Heart right ventricle (tissue), 16 donors: ENCODE results near the gene AKNAD1. TPM values are rescaled to one million over a fixed set of nuclear protein-coding genes. Genes with fewer than 3 reads are reported as not detected.

Experiments
- ATAC-seq, 8 donors: fragments of 200-7000 bp; cut with Tn5 transposase; one replicate each; pipeline ENCODE4 v1.9.1; 2020; ENCODE audit warnings: mild to moderate bottlenecking in 8 of 8, moderate library complexity in 8 of 8, moderate number of reproducible peaks in 1 of 8
- DNase-seq, 2 donors: peaks; one replicate each; pipeline ENCODE4 v3.0.0-alpha.2; 2020
- H3K27ac ChIP-seq, 10 donors: fragments of 200-600 bp; sonication (generic) in 2 of 10; one replicate each; pipeline versions ENCODE4 v1.5.0 to v1.8.0; 2020 to 2022; ENCODE audit warnings: mild to moderate bottlenecking in 3 of 10
- H3K27me3 ChIP-seq, 7 donors: fragments of 200-600 bp; one replicate each; pipeline ENCODE4 v1.8.0; 2021 to 2022; ENCODE audit warnings: mild to moderate bottlenecking in 2 of 7
- H3K36me3 ChIP-seq, 9 donors: fragments of 200-600 bp; sonication (generic) in 1 of 9; one replicate each; pipeline versions ENCODE4 v1.5.0 to v1.8.0; 2020 to 2022; ENCODE audit warnings: mild to moderate bottlenecking in 2 of 9
- H3K4me1 ChIP-seq, 9 donors: fragments of 200-600 bp; sonication (generic) in 1 of 9; one replicate each; pipeline versions ENCODE4 v1.5.0 to v1.8.0; 2020 to 2022; ENCODE audit warnings: mild to moderate bottlenecking in 4 of 9
- H3K4me3 ChIP-seq, 10 donors: fragments of 200-600 bp; sonication (generic) in 2 of 10; one replicate each; pipeline versions ENCODE4 v1.5.0 to v1.8.0; 2020 to 2022; ENCODE audit warnings: mild to moderate bottlenecking in 7 of 10, moderate library complexity in 2 of 10
- H3K9me3 ChIP-seq, 11 donors: fragments of 200-600 bp in 10 of 11; sonication (generic) in 2 of 11; one replicate each; pipeline versions ENCODE4 v1.5.0 to v1.8.0; 2013 to 2022; ENCODE audit warnings: mild to moderate bottlenecking in 2 of 11, control low read depth in 1 of 11, moderate library complexity in 1 of 11
- CTCF ChIP-seq, 9 donors: fragments of 200-600 bp; sonication (generic) in 2 of 9; IDR thresholded peaks; one replicate each; pipeline versions ENCODE4 v1.5.0 to v1.8.0; 2021 to 2022; ENCODE audit warnings: antibody characterized with exemption in 9 of 9, mild to moderate bottlenecking in 5 of 9, moderate library complexity in 1 of 9
- WGBS, 2 donors: extraction: QIAGEN DNeasy Blood & Tissue Kit; methylation state at CpG; one replicate each; pipeline ENCODE4 v1.1.7; 2013; ENCODE audit warnings: inconsistent platforms in 1 of 2; 5-methylcytosine and 5-hydroxymethylcytosine counted together
- intact Hi-C, 10 donors: fragments of 100-400 bp; cut with DNase I; formaldehyde crosslinking; loops; one replicate each; pipeline versions ENCODE4 v1.11.1 to v1.14.2; 2022
- polyA plus RNA-seq, 2 donors: library from polyadenylated mRNA; stranded (reverse); fragments of 200-250 nt; gene quantifications; one replicate each; pipeline ENCODE4 v1.2.3, GENCODE V29; 2013
- total RNA-seq, 10 donors: library from RNA; stranded (reverse); fragmentation: NEBNext Ultra II Directional in 3 of 10; extraction: Animal tissue kit (Norgen Biotek cat#: 25700) in 3 of 10; gene quantifications; one replicate each; pipeline versions ENCODE4 v1.2.1 to v1.2.4, GENCODE V29; 2021 to 2023
- donor health status: Arrhythmogenic right ventricular cardiomyopathy.
- donor health status: ischemic (EF 13 %, LVEDD 7.1; RV severe dilation, severe dysfunction).
- donor health status: healthy with polysubstance abuse.
- donor health status: DM: no; HTN: yes; CAD: no.
- donor health status: DM: no; HTN: no; CAD: no.
- donor health status: ischemic (EF 25% LVEDD 6.9; RV normal size, moderate dysfunction).
- donor health status: ischemic (EF 25% LVEDD 5.7; RV mildly dilated, moderate dysfunction).
- donor health status: healthy.
- donor health status: DM: yes; HTN: yes; CAD: no.
- donor health status: Ischemic cardiomyopathy.
- donor health status: ischemic (EF 35%, LVEDD 5.7; RV mildly dilated, moderate dysfunction).
- donor health status: nonischemic (EF 11% LVEDD 7.7; RV severe dilation, severe dysfunction).
- donor health status: DM: yes; HTN: yes; CAD: no.
- donor health status: PGD.
- donor health status: ischemic (EF 29% LVEDD 5.4; RV normal size, mild dysfunction).
- donor health status: nonischemic (EF 23%, LVEDD 6.1; RV moderate dilation, normal function).

The AKNAD1 gene
- total and polyA plus RNA-seq, 12 donors: 0.06 to 0.15 TPM; not detected in 10

DNA sequence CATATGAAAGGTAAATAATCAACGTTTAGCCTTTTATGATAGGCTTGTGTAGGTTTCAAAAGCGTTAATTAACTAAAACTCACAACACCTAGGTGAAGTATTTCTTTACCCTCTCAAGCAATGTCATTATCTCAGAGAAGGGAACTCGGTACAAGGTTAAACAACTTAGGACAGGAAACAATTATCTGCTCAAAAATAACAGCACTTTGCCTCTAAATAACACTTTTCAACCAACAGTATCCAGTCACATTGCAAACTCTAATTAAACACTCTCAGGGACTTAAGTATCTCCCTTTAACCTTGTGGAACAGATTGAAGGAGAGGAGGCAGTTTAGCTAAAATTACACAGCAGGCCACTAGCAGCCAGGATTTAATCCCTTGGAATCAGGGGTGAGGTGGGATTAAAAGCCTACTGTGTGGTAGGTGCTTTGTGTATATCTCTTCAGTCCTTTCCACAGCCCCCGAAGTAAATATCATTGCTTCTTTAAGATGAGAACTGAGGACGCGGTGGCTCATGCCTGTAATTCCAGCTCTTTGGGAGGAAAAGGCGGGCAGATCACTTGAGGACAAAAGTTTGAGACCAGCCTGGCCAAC is 5.2 kb upstream of the AKNAD1 start:
- intact Hi-C loops: no loop called here

DNA sequence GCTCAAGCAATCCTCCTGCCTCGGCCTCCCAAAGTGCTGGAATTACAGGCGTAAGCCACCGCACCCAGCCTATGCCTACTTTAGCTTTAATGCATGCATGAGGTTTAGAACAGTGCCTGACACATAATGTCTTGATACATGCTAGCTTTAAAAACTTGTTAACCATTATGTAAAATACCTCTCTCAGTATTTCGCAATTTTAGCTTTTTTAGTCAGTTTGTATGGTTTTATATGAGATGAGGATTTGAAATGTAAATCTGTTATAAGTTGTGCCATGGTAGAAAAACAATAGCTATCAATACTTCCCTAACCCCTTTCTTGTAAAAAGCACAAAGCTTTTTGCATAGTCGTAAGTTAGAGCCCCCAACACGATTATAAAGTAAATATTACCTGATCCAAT is 4.7 kb upstream of the AKNAD1 start:
- 97% methylated on average over 6 of the region's 6 CpGs for WGBS, 2 donors
- no peak for TF ChIP-seq CTCF (IDR thresholded peaks at IDR 0.05)

More for the DNA sequence above, 5.2 kb upstream of the AKNAD1 start:
- Histone ChIP-seq H3K9me3 (no peaks in the 10 kb centered on the region), H3K4me3 (no peak overlapping the region), H3K4me1 (no peaks in the 10 kb centered on the region), H3K27me3 (peaks cover 0 to 8% (median 0%) of the 10 kb centered on the region in 7 donors), H3K27ac (no peak overlapping the region), H3K36me3 (no peaks in the 10 kb centered on the region)
- DNase-seq (no peak), ATAC-seq (no peak)
- WGBS, 2 donors: 75 to 76% methylated on average over 7 of the region's 7 CpGs
- TF ChIP-seq CTCF (IDR thresholded peaks at IDR 0.05): no peak

GRCh38 chr1:108860190-108860907 is 3.5 kb upstream of the AKNAD1 start:
- no peak for TF ChIP-seq CTCF (IDR thresholded peaks at IDR 0.05)
- intact Hi-C loops: no loop called here
- ATAC-seq: no peak

More for the DNA sequence above, 4.7 kb upstream of the AKNAD1 start:
- no peak overlapping the region for H3K4me3 ChIP-seq
- ATAC-seq (no peak), DNase-seq (no peak)
- H3K27me3 ChIP-seq: peaks cover 0 to 3% (median 0%) of the 10 kb centered on the region in 7 donors
- no peaks in the 10 kb centered on the region for H3K36me3 ChIP-seq
- no peak overlapping the region for H3K27ac ChIP-seq
- intact Hi-C loops: no loop called here
- H3K9me3 ChIP-seq: no peaks in the 10 kb centered on the region
- no peaks in the 10 kb centered on the region for H3K4me1 ChIP-seq

GRCh38 chr1:108858230-108858950 is 1.5 kb upstream of the AKNAD1 start:
- Histone ChIP-seq H3K27ac (peak overlapping the region in 1 of 10 donors; percentile 49), H3K4me1 (peaks cover 0 to 2% (median 0%) of the 10 kb centered on the region in 9 donors), H3K36me3 (no peaks in the 10 kb centered on the region), H3K9me3 (no peaks in the 10 kb centered on the region), H3K27me3 (peaks cover 0 to 5% (median 0%) of the 10 kb centered on the region in 7 donors), H3K4me3 (no peak overlapping the region)
- DNase-seq (no peak), ATAC-seq (peak in 5 of 8 donors; percentile 16 to 57 (median 22))
- intact Hi-C loops: no loop called here
- no peak for TF ChIP-seq CTCF (IDR thresholded peaks at IDR 0.05)
- 67 to 71% methylated on average over 6 of the region's 6 CpGs for WGBS, 2 donors

More at GRCh38 chr1:108860190-108860907, 3.5 kb upstream of the AKNAD1 start:
- H3K4me3 ChIP-seq: no peak overlapping the region
- WGBS, 2 donors: 88 to 91% methylated on average over 9 of the region's 9 CpGs
- peaks cover 0 to 1% (median 0%) of the 10 kb centered on the region in 7 donors for H3K27me3 ChIP-seq
- DNase-seq: no peak
- no peaks in the 10 kb centered on the region for H3K9me3 ChIP-seq
- no peaks in the 10 kb centered on the region for H3K36me3 ChIP-seq
- no peak overlapping the region for H3K27ac ChIP-seq
- no peaks in the 10 kb centered on the region for H3K4me1 ChIP-seq
